Spleen (tissue), 7 donors: ENCODE measurements around the gene SDK2.

Experiments used
- POLR2A ChIP-seq, 3 donors: fragments of 450-650 bp; IDR thresholded peaks; one replicate each; pipeline ENCODE4 v1.5.1; 2017; ENCODE audit warnings: antibody characterized with exemption in 3 of 3, mild to moderate bottlenecking in 1 of 3
- POLR2AphosphoS5 ChIP-seq, 3 donors: sonication (generic); formaldehyde crosslinking; IDR thresholded peaks; one replicate each; pipeline ENCODE4 v1.5.1; 2017; ENCODE audit warnings: antibody characterized with exemption in 3 of 3
- TF ChIP-seq, protein P1 (sequence below), 11 experiments: fragments of 200-600 bp in 7 of 11; fragments of 450-650 bp in 4 of 11; sonication (generic) in 4 of 11; IDR thresholded peaks in 8 of 11; conservative IDR thresholded peaks in 3 of 11; 1 replicate in 7 of 11; 2 replicates in 4 of 11; pipeline versions ENCODE4 v1.4.0 to v1.8.0; 2016 to 2021; ENCODE audit warnings: antibody characterized with exemption in 11 of 11, inconsistent platforms in 4 of 11, mild to moderate bottlenecking in 1 of 11
- donor health status: DM: no; HTN: no; CAD: no; lungs with moderate emphysema.
- donor health status: DM: no; HTN: no; CAD: no.
- donor health status: DM: no; HTN: no; CAD: no.

DNA sequence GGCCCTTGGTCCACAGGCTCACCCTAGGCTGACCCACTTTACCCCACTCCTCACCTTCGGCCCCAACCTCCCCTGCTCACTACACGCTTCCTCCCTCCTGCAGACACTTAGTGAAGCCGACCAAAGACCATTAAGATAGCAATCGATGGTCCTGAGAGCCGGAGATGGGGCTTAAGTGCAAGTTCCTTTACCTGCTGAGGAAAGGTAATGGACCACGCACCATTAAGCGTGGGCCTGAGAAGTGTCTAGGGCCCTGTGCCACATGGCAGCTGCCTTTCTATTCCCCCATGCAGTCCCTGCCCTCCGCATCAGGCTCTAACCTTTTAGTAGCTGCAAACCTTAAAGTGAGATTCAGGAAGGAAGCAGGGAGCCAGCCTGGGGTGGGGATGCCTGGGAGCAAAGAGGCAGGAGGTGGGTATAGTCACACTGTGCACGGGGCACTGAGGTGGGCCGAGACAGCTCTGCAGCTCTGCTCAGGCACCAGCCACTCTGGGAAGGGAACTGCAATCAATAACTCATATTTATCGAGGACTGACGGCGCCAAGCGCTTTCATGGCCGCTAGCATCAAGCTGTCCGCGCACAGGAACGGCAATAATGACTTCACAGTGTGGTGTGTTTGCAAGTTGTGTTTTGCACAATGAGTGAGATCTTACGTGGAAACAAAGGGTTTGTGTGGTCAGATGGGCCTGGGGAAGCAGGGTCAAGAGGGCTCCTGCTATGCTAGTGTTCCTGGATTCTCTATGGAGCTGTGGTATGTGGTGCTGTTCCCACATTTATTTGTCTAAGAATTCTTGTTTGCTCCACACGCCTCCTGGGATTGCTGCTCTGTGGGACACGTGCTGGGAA is 247.6 kb downstream of the SDK2 start:
- TF ChIP-seq, protein P1, sequence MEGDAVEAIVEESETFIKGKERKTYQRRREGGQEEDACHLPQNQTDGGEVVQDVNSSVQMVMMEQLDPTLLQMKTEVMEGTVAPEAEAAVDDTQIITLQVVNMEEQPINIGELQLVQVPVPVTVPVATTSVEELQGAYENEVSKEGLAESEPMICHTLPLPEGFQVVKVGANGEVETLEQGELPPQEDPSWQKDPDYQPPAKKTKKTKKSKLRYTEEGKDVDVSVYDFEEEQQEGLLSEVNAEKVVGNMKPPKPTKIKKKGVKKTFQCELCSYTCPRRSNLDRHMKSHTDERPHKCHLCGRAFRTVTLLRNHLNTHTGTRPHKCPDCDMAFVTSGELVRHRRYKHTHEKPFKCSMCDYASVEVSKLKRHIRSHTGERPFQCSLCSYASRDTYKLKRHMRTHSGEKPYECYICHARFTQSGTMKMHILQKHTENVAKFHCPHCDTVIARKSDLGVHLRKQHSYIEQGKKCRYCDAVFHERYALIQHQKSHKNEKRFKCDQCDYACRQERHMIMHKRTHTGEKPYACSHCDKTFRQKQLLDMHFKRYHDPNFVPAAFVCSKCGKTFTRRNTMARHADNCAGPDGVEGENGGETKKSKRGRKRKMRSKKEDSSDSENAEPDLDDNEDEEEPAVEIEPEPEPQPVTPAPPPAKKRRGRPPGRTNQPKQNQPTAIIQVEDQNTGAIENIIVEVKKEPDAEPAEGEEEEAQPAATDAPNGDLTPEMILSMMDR (IDR thresholded peaks at IDR 0.05 in 8 of 11, conservative IDR thresholded peaks at IDR 0.05 in 3 of 11), result no peak
- TF ChIP-seq POLR2A (IDR thresholded peaks at IDR 0.05) (no peak), POLR2AphosphoS5 (IDR thresholded peaks at IDR 0.05) (no peak)
